Activated CD4-positive, alpha-beta T cell treated with anti-CD3 and anti-CD28 coated beads, Interleukin-2, amount 10 ng/mL, durations not matched to agents 24 days and 14 days (primary cell): ENCODE results near the gene GLB1L3. TPM values are rescaled to one million over a fixed set of nuclear protein-coding genes. Genes with fewer than 3 reads are reported as not detected.

Experiments used
- DNase-seq: peaks from one replicate; pipeline ENCODE4 v3.0.0; 2022
- H3K27ac Mint-ChIP-seq: one replicate; pipeline ENCODE4 v1.8.0; 2022; ENCODE audit warnings: mild to moderate bottlenecking, mixed read lengths
- H3K27me3 Mint-ChIP-seq: one replicate; pipeline ENCODE4 v1.8.0; 2022; ENCODE audit warnings: mixed read lengths
- H3K36me3 Mint-ChIP-seq: one replicate; pipeline ENCODE4 v1.8.0; 2022; ENCODE audit warnings: low read depth, mild to moderate bottlenecking, mixed read lengths
- H3K4me1 Mint-ChIP-seq: one replicate; pipeline ENCODE4 v1.8.0; 2021; ENCODE audit warnings: mixed read lengths
- H3K4me3 Mint-ChIP-seq: one replicate; pipeline ENCODE4 v1.8.0; 2022; ENCODE audit warnings: mild to moderate bottlenecking, moderate library complexity, mixed read lengths
- H3K9me3 Mint-ChIP-seq: one replicate; pipeline ENCODE4 v1.8.0; 2021; ENCODE audit warnings: mixed read lengths
- intact Hi-C: fragments of 100-400 bp; cut with micrococcal nuclease; formaldehyde crosslinking; loops from one replicate; pipeline ENCODE4 v1.15.1; 2023
- total RNA-seq: library from RNA; stranded (reverse); gene quantifications from 2 replicates; pipeline ENCODE4 v1.2.3, GENCODE V29; 2022

The GLB1L3 gene
- total RNA-seq, 1 donor from 2014 or later, result 17.0 TPM

DNA sequence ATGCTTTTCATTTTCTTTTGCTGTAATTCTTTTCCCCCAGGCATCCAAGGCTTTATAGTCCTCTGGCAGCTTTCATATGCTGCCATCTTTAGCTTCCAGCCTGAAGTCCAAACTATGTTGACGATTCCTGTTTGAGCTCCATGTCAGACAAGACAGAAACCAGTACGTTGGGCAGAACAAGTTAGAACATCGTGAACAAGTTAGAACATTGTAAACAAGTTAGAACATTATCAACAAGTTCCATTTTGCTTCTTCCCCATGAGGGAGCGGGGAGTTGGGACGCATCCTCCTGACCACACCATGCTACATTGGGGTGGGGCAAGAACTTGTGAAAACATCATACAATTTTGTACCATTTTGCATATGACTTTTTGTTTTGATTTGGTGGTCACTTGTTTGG lies 79.5 kb downstream of the GLB1L3 start:
- Mint-ChIP-seq H3K27ac (no peak overlapping the region), H3K36me3 (peaks cover 1% of the 10 kb centered on the region), H3K4me3 (no peak overlapping the region), H3K9me3 (no peaks in the 10 kb centered on the region), H3K4me1 (peaks cover 11% of the 10 kb centered on the region), H3K27me3 (peaks cover 7% of the 10 kb centered on the region)
- DNase-seq, result no peak
- intact Hi-C loops, result no loop called here

- Mint-ChIP-seq H3K4me3 (no peak overlapping the region), H3K36me3 (peaks cover 1% of the 10 kb centered on the region), H3K4me1 (peaks cover 14% of the 10 kb centered on the region), H3K27me3 (peaks cover 11% of the 10 kb centered on the region), H3K27ac (no peak overlapping the region), H3K9me3 (no peaks in the 10 kb centered on the region)
- intact Hi-C loops, result no loop called here
- no peak for DNase-seq
These were observed 80.7 kb downstream of the GLB1L3 start for GRCh38 chr11:134356656-134357544.

DNA sequence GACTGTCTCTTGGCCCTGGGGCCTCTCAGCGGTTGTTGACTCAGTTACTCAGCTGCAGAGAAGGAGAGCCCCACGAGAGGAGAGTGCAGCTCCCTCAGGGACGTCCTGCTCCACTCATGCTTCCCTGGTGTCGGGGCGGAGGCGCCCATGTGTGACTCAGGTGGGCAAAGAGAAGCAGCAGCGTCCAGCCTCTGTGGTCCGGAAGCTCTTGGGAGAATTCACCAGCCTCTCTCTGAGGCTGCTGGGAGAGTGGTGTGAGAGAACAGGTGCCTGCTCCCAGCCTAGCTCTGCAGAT lies 81.3 kb downstream of the GLB1L3 start:
- DNase-seq, result no peak
- intact Hi-C loops, result no loop called here
- peaks cover 10% of the 10 kb centered on the region for H3K27me3 Mint-ChIP-seq
- H3K36me3 Mint-ChIP-seq, result peaks cover 1% of the 10 kb centered on the region
- peaks cover 16% of the 10 kb centered on the region for H3K4me1 Mint-ChIP-seq
- no peak overlapping the region for H3K4me3 Mint-ChIP-seq
- H3K9me3 Mint-ChIP-seq, result no peaks in the 10 kb centered on the region
- H3K27ac Mint-ChIP-seq, result no peak overlapping the region

GRCh38 chr11:134358165-134358855 lies 82.1 kb downstream of the GLB1L3 start:
- Mint-ChIP-seq H3K9me3 (no peaks in the 10 kb centered on the region), H3K36me3 (peaks cover 1% of the 10 kb centered on the region), H3K4me1 (peaks cover 16% of the 10 kb centered on the region), H3K27ac (no peak overlapping the region), H3K27me3 (peaks cover 10% of the 10 kb centered on the region), H3K4me3 (no peak overlapping the region)
- intact Hi-C loops, result no loop called here
- no peak for DNase-seq

DNA sequence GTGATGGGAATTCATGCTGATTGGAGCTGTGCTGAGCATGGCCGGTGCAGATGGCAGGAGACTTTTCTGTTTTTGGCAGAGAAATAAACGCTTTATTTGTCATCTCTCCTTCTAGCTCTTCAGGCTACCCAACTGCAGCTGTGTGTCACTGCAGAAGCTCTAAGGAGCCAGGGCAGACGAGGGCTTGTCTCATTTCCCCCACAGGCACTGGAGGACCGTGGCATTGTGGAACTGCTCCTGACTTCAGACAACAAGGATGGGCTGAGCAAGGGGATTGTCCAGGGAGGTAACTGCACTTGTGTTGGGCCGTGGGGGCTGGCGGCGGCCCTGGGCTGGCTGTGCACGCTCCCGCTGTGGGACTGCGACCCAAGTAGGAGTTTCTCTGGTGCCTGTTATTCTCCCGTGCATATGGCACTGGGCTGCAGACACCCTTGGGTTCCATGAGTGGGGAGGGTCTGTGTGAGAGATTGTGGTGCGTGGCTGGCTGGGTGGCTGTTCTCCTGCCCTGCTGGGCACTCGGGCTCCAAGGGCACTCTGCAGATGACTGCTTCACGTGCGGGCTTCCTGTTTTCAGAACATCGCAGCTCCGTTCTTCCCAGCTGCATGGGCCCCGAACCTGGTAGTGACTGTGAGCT lies 82.8 kb downstream of the GLB1L3 start:
- Mint-ChIP-seq H3K9me3 (no peaks in the 10 kb centered on the region), H3K36me3 (no peaks in the 10 kb centered on the region), H3K27me3 (peaks cover 8% of the 10 kb centered on the region), H3K4me1 (peaks cover 16% of the 10 kb centered on the region), H3K27ac (no peak overlapping the region), H3K4me3 (no peak overlapping the region)
- intact Hi-C loops, result no loop called here
- DNase-seq, result no peak

- DNase-seq, result no peak
- intact Hi-C loops, result no loop called here
- peaks cover 8% of the 10 kb centered on the region for H3K27me3 Mint-ChIP-seq
- H3K9me3 Mint-ChIP-seq, result no peaks in the 10 kb centered on the region
- peak overlapping the region; percentile 47 for H3K4me3 Mint-ChIP-seq
- H3K36me3 Mint-ChIP-seq, result no peaks in the 10 kb centered on the region
- H3K4me1 Mint-ChIP-seq, result peaks cover 16% of the 10 kb centered on the region
- H3K27ac Mint-ChIP-seq, result peak overlapping the region; percentile 71
These were observed 83.5 kb downstream of the GLB1L3 start for GRCh38 chr11:134359646-134360045.

DNA sequence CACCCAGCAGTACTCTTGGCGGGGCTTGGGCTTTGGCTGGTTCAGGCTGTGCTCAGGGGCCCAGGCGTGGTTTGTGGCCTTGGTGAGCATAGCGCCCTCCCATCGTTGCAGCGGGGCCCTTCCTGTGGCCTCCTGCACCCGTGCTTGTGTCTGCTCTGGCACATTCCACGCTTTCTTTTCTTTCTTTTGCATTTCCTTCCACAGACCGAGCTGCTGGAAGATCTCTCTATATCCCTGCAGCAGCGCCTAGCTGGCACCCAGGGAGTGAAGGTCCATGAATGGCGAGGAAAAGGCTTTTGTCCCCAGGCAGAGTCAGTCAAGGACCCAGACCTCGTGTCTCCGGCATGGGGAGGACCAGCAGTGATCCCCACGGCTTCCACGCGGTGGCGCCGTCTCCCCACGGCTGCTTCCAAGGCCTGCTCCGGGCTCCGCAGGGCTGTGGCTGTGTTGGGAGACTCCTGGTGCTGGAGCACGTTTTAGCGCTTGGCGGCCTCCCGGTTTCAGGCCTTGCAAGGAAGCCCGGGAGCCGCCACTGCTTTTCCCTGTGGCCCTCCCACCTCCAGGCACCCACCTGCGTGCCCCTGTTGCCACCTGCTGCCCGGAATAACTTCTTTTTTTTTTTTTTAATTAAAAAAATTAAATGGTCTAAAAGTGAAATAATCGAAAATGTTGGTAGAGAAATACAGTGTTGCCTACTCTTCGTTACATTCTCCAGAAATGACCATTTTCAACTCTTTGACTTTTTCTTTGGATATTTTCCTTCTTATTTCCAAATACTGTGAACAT lies 84.1 kb downstream of the GLB1L3 start:
- Mint-ChIP-seq H3K27me3 (peaks cover 8% of the 10 kb centered on the region), H3K27ac (peak overlapping the region; percentile 71), H3K36me3 (no peaks in the 10 kb centered on the region), H3K4me1 (peaks cover 13% of the 10 kb centered on the region), H3K4me3 (peak overlapping the region; percentile 47), H3K9me3 (no peaks in the 10 kb centered on the region)
- intact Hi-C loops, result no loop called here
- DNase-seq, result peak; percentile 95

GRCh38 chr11:134361661-134362060 lies 85.5 kb downstream of the GLB1L3 start:
- DNase-seq, result no peak
- intact Hi-C loops, result no loop called here
- H3K36me3 Mint-ChIP-seq, result no peaks in the 10 kb centered on the region
- H3K27ac Mint-ChIP-seq, result no peak overlapping the region
- no peak overlapping the region for H3K4me3 Mint-ChIP-seq
- peaks cover 4% of the 10 kb centered on the region for H3K27me3 Mint-ChIP-seq
- H3K4me1 Mint-ChIP-seq, result peaks cover 12% of the 10 kb centered on the region
- no peaks in the 10 kb centered on the region for H3K9me3 Mint-ChIP-seq

GRCh38 chr11:134362192-134362901 lies 86.2 kb downstream of the GLB1L3 start:
- Mint-ChIP-seq H3K27me3 (peaks cover 4% of the 10 kb centered on the region), H3K4me1 (peaks cover 12% of the 10 kb centered on the region), H3K4me3 (no peak overlapping the region), H3K9me3 (no peaks in the 10 kb centered on the region), H3K36me3 (no peaks in the 10 kb centered on the region), H3K27ac (no peak overlapping the region)
- intact Hi-C loops, result no loop called here
- no peak for DNase-seq

GRCh38 chr11:134363161-134363560 lies 87.0 kb downstream of the GLB1L3 start:
- Mint-ChIP-seq H3K27ac (no peak overlapping the region), H3K4me3 (no peak overlapping the region), H3K27me3 (peaks cover 4% of the 10 kb centered on the region), H3K4me1 (peaks cover 12% of the 10 kb centered on the region), H3K9me3 (no peaks in the 10 kb centered on the region), H3K36me3 (no peaks in the 10 kb centered on the region)
- intact Hi-C loops, result no loop called here
- no peak for DNase-seq

DNA sequence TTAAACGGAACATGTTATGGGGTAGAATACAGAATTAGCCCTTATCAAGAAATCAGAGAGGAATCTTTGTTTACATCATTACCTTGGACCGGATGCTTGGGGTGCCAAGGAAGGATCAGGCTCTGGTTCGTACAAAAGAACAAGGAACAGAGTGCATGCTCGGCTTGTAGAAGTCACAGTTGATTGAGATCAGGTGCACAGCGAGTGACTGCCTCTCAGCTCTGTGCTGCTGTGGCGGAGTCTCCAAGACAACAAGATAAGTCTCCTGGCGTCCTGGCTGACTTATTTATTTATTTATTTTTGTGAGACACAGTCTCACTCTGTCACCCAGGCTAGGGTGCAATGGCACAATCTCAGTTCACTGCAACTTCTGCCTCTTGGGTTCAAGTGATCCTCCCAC lies 87.4 kb downstream of the GLB1L3 start:
- no peak overlapping the region for H3K27ac Mint-ChIP-seq
- H3K36me3 Mint-ChIP-seq, result no peaks in the 10 kb centered on the region
- no peak overlapping the region for H3K4me3 Mint-ChIP-seq
- H3K4me1 Mint-ChIP-seq, result peaks cover 12% of the 10 kb centered on the region
- peaks cover 4% of the 10 kb centered on the region for H3K27me3 Mint-ChIP-seq
- no peaks in the 10 kb centered on the region for H3K9me3 Mint-ChIP-seq
- intact Hi-C loops, result no loop called here
- DNase-seq, result no peak

DNA sequence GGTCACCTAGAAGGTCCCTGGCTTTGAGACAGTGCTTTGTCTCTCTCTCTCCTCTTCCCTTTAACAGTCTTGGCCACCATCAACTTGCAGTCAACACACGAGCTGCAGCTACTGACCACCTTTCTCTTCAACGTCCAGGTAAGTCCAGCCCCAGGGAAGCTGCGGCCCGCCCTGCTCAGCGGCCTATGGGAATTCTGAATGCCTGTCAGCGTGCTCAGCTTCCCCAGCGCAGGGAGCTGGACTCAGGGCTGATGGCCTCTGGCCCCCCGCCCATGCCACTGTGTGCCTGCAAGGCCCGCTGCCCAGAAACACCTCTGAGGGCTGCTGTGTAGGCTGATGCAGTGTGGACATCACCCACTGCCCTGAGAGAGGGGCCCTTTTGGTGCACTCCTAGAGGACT lies 88.1 kb downstream of the GLB1L3 start:
- Mint-ChIP-seq H3K27me3 (peaks cover 4% of the 10 kb centered on the region), H3K4me1 (peaks cover 12% of the 10 kb centered on the region), H3K36me3 (no peaks in the 10 kb centered on the region), H3K27ac (no peak overlapping the region), H3K4me3 (no peak overlapping the region), H3K9me3 (no peaks in the 10 kb centered on the region)
- intact Hi-C loops, result no loop called here
- DNase-seq, result no peak
